ENCODE data around the gene ASPDH. TPM values are rescaled to one million over a fixed set of nuclear protein-coding genes. Genes with fewer than 3 reads are reported as not detected.
"Not testable (repeated sequence)": the region's sequence is repeated elsewhere in the genome, so short reads cannot be mapped to it uniquely, and the experiment has no call there.

Gene ASPDH
- total RNA-seq, 1 experiment from 2014 or later, result not detected

DNA sequence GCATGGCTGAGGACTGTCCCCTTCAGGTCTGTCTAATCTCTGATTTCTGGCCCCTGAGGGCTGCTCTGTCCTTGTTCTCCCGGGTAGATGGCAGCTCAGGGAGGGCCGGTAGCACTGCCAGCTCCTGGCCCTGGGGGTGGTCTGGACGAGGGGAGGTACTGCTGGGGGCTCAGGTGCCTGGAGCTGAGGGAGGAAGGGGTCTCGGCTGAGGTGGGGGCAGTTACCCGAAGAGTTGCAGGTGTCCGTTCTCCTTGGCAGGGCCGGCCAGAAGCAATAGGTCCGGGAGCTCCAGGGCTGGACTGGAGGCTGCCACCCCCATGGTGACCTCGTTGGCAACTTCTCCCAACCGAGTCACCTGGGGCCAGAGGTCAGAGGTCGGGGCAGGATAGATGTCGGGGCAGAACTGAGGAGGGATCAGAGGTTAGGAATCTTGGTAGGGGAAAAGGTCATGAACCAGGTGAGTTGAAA is 38.6 kb downstream of the ASPDH start:
- Histone ChIP-seq H3K4me3 (ENCODE audit: insufficient read depth, low read depth, low read length) (no peak overlapping the region), H3K27me3 (ENCODE audit: control insufficient read depth, insufficient read depth, low read length) (no peaks in the 10 kb centered on the region), H3K36me3 (replicated peaks; ENCODE audit: control insufficient read depth, insufficient read depth, low read length) (peaks cover 10% of the 10 kb centered on the region)
- no peak for DNase-seq

- not testable (repeated sequence) for H3K27me3 ChIP-seq (ENCODE audit: control insufficient read depth, insufficient read depth, low read length); DNase-seq; H3K36me3 ChIP-seq (replicated peaks; ENCODE audit: control insufficient read depth, insufficient read depth, low read length); H3K4me3 ChIP-seq (ENCODE audit: insufficient read depth, low read depth, low read length)
Measured at GRCh38 chr19:50473336-50473735, 40.4 kb downstream of the ASPDH start.

DNA sequence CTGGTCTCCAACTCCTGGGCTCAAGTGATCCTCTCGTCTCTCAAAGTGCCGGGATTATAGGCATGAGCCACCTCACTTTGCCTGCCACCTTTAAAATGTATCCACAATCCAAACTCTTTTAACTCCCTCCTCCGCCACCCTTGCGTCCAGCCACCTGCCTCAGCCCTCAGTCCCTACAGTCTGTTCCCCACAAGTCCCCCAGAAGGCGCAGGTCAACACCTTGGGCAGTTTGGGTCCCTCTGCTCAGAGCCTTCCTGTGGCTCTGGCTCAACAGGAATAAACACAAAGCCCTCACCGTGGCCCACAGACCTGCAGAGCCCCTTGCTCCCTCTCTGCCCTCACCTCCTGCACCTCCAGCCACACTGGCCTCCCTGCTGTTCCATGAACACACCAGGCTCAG is 44.9 kb downstream of the ASPDH start:
- no peak for DNase-seq
- H3K36me3 ChIP-seq (replicated peaks; ENCODE audit: control insufficient read depth, insufficient read depth, low read length), result no peaks in the 10 kb centered on the region
- H3K27me3 ChIP-seq (ENCODE audit: control insufficient read depth, insufficient read depth, low read length), result no peaks in the 10 kb centered on the region; the same call in 1 of the 2 replicates
- H3K4me3 ChIP-seq (ENCODE audit: insufficient read depth, low read depth, low read length), result no peak overlapping the region

DNA sequence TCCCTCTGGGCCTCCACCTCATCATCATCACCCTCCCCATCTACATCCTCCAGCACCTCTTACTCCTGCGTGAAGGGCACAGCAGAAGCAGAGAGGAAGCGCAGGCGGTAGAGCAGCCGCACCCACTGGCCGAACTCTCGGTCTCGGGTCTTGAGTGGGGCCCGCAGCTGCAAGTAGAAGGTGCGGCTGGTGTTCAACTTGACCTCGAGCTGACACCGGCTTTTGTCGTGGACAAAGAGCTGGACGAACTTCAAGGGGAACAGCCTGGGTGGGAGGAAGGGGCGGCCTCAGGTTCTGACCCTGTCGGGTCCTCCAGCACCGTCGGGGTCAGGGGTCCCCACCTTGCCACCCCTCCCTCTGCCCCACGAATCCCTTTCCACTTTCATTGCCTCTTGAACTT is 46.1 kb downstream of the ASPDH start:
- H3K4me3 ChIP-seq (ENCODE audit: insufficient read depth, low read depth, low read length), result no peak overlapping the region
- H3K36me3 ChIP-seq (replicated peaks; ENCODE audit: control insufficient read depth, insufficient read depth, low read length), result no peaks in the 10 kb centered on the region
- no peaks in the 10 kb centered on the region; the same call in 1 of the 2 replicates for H3K27me3 ChIP-seq (ENCODE audit: control insufficient read depth, insufficient read depth, low read length)
- no peak for DNase-seq

DNA sequence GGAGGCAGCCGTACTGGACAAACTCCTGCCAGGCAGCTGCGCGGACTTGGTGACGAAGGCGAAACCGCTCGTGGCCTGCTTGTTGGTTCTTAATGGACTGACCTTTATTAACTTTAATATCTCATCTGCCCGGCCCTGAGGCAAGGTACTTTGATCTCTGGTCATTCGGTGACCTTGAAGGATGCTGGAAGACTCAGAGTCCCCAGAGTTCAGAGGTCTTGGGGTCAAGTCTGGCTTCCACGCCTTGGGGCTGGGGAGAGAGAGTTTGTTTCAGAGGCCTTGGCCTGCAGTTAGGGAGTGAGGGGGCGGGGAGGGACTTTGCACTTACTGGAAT is 47.0 kb downstream of the ASPDH start:
- no peaks in the 10 kb centered on the region for H3K36me3 ChIP-seq (replicated peaks; ENCODE audit: control insufficient read depth, insufficient read depth, low read length)
- no peak for DNase-seq
- H3K27me3 ChIP-seq (ENCODE audit: control insufficient read depth, insufficient read depth, low read length), result no peaks in the 10 kb centered on the region; the same call in 1 of the 2 replicates
- no peak overlapping the region for H3K4me3 ChIP-seq (ENCODE audit: insufficient read depth, low read depth, low read length)

GRCh38 chr19:50465986-50466705 is 47.6 kb downstream of the ASPDH start:
- H3K36me3 ChIP-seq (replicated peaks; ENCODE audit: control insufficient read depth, insufficient read depth, low read length), result no peaks in the 10 kb centered on the region
- no peaks in the 10 kb centered on the region; the same call in 1 of the 2 replicates for H3K27me3 ChIP-seq (ENCODE audit: control insufficient read depth, insufficient read depth, low read length)
- no peak overlapping the region for H3K4me3 ChIP-seq (ENCODE audit: insufficient read depth, low read depth, low read length)
- peak; percentile 94 for DNase-seq

- H3K27me3 ChIP-seq (ENCODE audit: control insufficient read depth, insufficient read depth, low read length), result no peaks in the 10 kb centered on the region; the same call in 1 of the 2 replicates
- H3K4me3 ChIP-seq (ENCODE audit: insufficient read depth, low read depth, low read length), result no peak overlapping the region
- DNase-seq, result no peak
- no peaks in the 10 kb centered on the region for H3K36me3 ChIP-seq (replicated peaks; ENCODE audit: control insufficient read depth, insufficient read depth, low read length)
Measured at GRCh38 chr19:50465000-50465399, 48.7 kb downstream of the ASPDH start.

GRCh38 chr19:50464348-50464747 is 49.4 kb downstream of the ASPDH start:
- Histone ChIP-seq H3K4me3 (ENCODE audit: insufficient read depth, low read depth, low read length) (no peak overlapping the region), H3K36me3 (replicated peaks; ENCODE audit: control insufficient read depth, insufficient read depth, low read length) (no peaks in the 10 kb centered on the region), H3K27me3 (ENCODE audit: control insufficient read depth, insufficient read depth, low read length) (no peaks in the 10 kb centered on the region; the same call in 1 of the 2 replicates)
- DNase-seq, result no peak

DNA sequence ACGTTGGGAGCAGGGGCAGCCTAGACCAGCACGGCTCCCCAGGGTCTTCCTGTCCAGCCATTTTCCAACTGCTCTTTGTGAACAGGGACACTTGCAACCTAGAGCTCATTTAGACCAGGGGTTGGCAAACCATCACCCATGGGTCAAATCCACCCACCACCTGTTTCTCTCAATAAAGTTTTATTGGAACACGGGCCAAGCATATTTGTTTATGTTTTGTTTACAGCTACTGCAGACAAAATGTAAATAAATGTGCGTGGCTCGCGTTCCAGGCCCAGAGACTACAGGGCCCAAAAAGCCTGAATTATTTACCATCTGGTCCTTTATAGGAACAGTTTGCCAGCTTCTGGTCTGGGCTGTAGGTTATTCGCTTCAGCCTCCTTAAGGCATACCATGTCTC is 50.7 kb downstream of the ASPDH start:
- H3K36me3 ChIP-seq (replicated peaks; ENCODE audit: control insufficient read depth, insufficient read depth, low read length), result no peaks in the 10 kb centered on the region
- DNase-seq, result no peak
- no peak overlapping the region for H3K4me3 ChIP-seq (ENCODE audit: insufficient read depth, low read depth, low read length)
- H3K27me3 ChIP-seq (ENCODE audit: control insufficient read depth, insufficient read depth, low read length), result peaks cover 2% of the 10 kb centered on the region; the same call in 1 of the 2 replicates

Other genes starting within 250 kb of the ASPDH start
- 0.14 and 0.37 TPM in 2 replicates for gene KCNC3, start 184.5 kb downstream of the ASPDH start, total RNA-seq (2014; rRNA removed; shearing (Covaris generic))
- 0.44 and 0.59 TPM in 2 replicates for gene NAPSA, start 148.3 kb downstream of the ASPDH start, total RNA-seq (2014; rRNA removed; shearing (Covaris generic))
- gene NR1H2, start 137.5 kb downstream of the ASPDH start, total RNA-seq (2014; rRNA removed; shearing (Covaris generic)), result 73.7 and 90.1 TPM in 2 replicates
- gene POLD1, start 129.6 kb downstream of the ASPDH start, total RNA-seq (2014; rRNA removed; shearing (Covaris generic)), result 167 and 185 TPM in 2 replicates
- 0.81 and 8.8 TPM in 2 replicates for gene SPIB, start 95.0 kb downstream of the ASPDH start, total RNA-seq (2014; rRNA removed; shearing (Covaris generic))
- gene MYBPC2, start 81.0 kb downstream of the ASPDH start, total RNA-seq (2014; rRNA removed; shearing (Covaris generic)), result 0.24 and 0.55 TPM in 2 replicates
- gene EMC10, start 37.4 kb downstream of the ASPDH start, total RNA-seq (2014; rRNA removed; shearing (Covaris generic)), result 146 and 166 TPM in 2 replicates
- gene GARIN5A, start 37.1 kb downstream of the ASPDH start, total RNA-seq (2014; rRNA removed; shearing (Covaris generic)), result 4.5 and 8.1 TPM in 2 replicates
- gene JOSD2, start 2.7 kb downstream of the ASPDH start, total RNA-seq (2014; rRNA removed; shearing (Covaris generic)), result 4.7 and 4.9 TPM in 2 replicates
- gene LRRC4B, start 54.5 kb upstream of the ASPDH start, total RNA-seq (2014; rRNA removed; shearing (Covaris generic)), result 2.4 and 3.5 TPM in 2 replicates
- 0.66 and 1.8 TPM in 2 replicates for gene SYT3, start 126.0 kb upstream of the ASPDH start, total RNA-seq (2014; rRNA removed; shearing (Covaris generic))
- 7.8 and 8.0 TPM in 2 replicates for gene C19orf81, start 135.5 kb upstream of the ASPDH start, total RNA-seq (2014; rRNA removed; shearing (Covaris generic))
- 0.35 and 0.67 TPM in 2 replicates for gene SHANK1, start 205.9 kb upstream of the ASPDH start, total RNA-seq (2014; rRNA removed; shearing (Covaris generic))
- gene CLEC11A, start 209.5 kb upstream of the ASPDH start, total RNA-seq (2014; rRNA removed; shearing (Covaris generic)), result 4.7 and 7.1 TPM in 2 replicates

Data from H7 (cell line).